HCT116 (cell line): ENCODE measurements around the gene USP32.
"Not testable (repeated sequence)": the region's sequence is repeated elsewhere in the genome, so short reads cannot be mapped to it uniquely, and the experiment has no call there.

ENCODE experiments used
- CTCF ChIP-seq, 3 experiments: fragments of 200-600 bp in 1 of 3; sonication (generic) in 1 of 3; IDR thresholded peaks in 2 of 3; conservative IDR thresholded peaks in 1 of 3; 2 replicates each; pipeline ENCODE4 v1.5.1; 2012 to 2017; ENCODE audit warnings: low read depth in 2 of 3, low read length in 2 of 3, antibody characterized with exemption in 1 of 3, borderline replicate concordance in 1 of 3, control low read depth in 1 of 3, mild to moderate bottlenecking in 1 of 3, mixed read lengths in 1 of 3, mixed run types in 1 of 3, moderate library complexity in 1 of 3; ENCODE audit not compliant: insufficient read depth in 1 of 3
- EZH2 ChIP-seq: fragments of 200-600 bp; sonication (generic); IDR thresholded peaks from 2 replicates; pipeline ENCODE4 v1.6.1; 2017; ENCODE audit warnings: antibody characterized with exemption, mixed run types
- ZBTB33 ChIP-seq: IDR thresholded peaks from 2 replicates; pipeline ENCODE4 v1.6.1; 2011; ENCODE audit warnings: mild to moderate bottlenecking, low read length, moderate library complexity; ENCODE audit not compliant: insufficient replicate concordance; ENCODE audit errors: extremely low read depth

- TF ChIP-seq ZBTB33; CTCF (IDR thresholded peaks at IDR 0.05 in 2 of 3, conservative IDR thresholded peaks at IDR 0.05 in 1 of 3; ENCODE audit: borderline replicate concordance in 1 of 3, insufficient read depth in 1 of 3, low read depth in 2 of 3, low read length in 2 of 3); EZH2: not testable (repeated sequence)
Observed at GRCh38 chr17:60176763-60177162, 215.2 kb downstream of the USP32 start.
